HepG2 (cell line): Measurements from ENCODE around the gene LIPH. TPM values are rescaled to one million over a fixed set of nuclear protein-coding genes. Genes with fewer than 3 reads are reported as not detected.

ENCODE experiments used
- ATAC-seq: fragments of 200-7000 bp; cut with Tn5 transposase; 3 replicates; pipeline ENCODE4 v1.9.1; 2020; ENCODE audit warnings: mild to moderate bottlenecking, moderate library complexity
- BruUV-seq: library from RNA; stranded (reverse); fragments of 400-500 nt; replicated peaks from 2 replicates; lab custom pipeline; 2021; lab: Mats Ljungman, UMichigan
- CTCF ChIA-PET: fragments of 300-600 bp; formaldehyde crosslinking; extraction: SDS; loops from one replicate; lab custom pipeline; 2021; ENCODE audit warnings: low total read pairs, inconsistent platforms, low intra/inter-chr PET ratio; lab: Yijun Ruan, JAX
- POLR2A ChIA-PET: fragments of 350-600 bp; sonication (Branson Sonifier 250); formaldehyde crosslinking; loops from one replicate; lab custom pipeline; 2020; ENCODE audit warnings: antibody characterized with exemption, inconsistent platforms; lab: Yijun Ruan, JAX
- DNase-seq: peaks from one replicate; pipeline ENCODE4 v3.0.0-alpha.2; 2015; ENCODE audit warnings: low spot score
- FAIRE-seq: peaks from 3 replicates; lab custom pipeline; 2011; peaks lifted over from hg19 to GRCh38; lab: Jason Lieb, UNC
- H2AFZ ChIP-seq: one replicate; pipeline ENCODE4 v1.6.1; 2011; ENCODE audit warnings: low read length, inconsistent platforms
- H3K27ac ChIP-seq: fragments of 300-600 bp; 3 replicates; pipeline ENCODE4 v1.8.0; 2011; ENCODE audit warnings: mixed run types, mild to moderate bottlenecking, mixed read lengths, low read length, inconsistent platforms; ENCODE audit not compliant: insufficient read depth; ENCODE audit errors: extremely low read length
- H3K27me3 ChIP-seq, 2 experiments: fragments of 200-600 bp in 1 of 2; 2 replicates in 1 of 2; 3 replicates in 1 of 2; pipeline versions ENCODE4 v1.6.0 to v1.8.0; 2011; ENCODE audit warnings: low read length in 2 of 2, mild to moderate bottlenecking in 2 of 2, moderate library complexity in 2 of 2, inconsistent platforms in 1 of 2; ENCODE audit not compliant: insufficient read depth in 2 of 2, control insufficient read depth in 1 of 2
- H3K36me3 ChIP-seq, 2 experiments: fragments of 200-600 bp in 1 of 2; replicated peaks in 1 of 2; 2 replicates in 1 of 2; 3 replicates in 1 of 2; pipeline versions ENCODE4 v1.5.1 to v1.8.0; 2011; ENCODE audit warnings: low read length in 2 of 2, inconsistent platforms in 1 of 2; ENCODE audit not compliant: insufficient read depth in 2 of 2, control insufficient read depth in 1 of 2
- H3K4me1 ChIP-seq: 2 replicates; pipeline ENCODE4 v1.5.1; 2012; ENCODE audit warnings: low read length, inconsistent platforms; ENCODE audit not compliant: insufficient read depth
- H3K4me2 ChIP-seq: 2 replicates; pipeline ENCODE4 v1.6.0; 2011; ENCODE audit warnings: low read depth, low read length, inconsistent platforms
- H3K4me3 ChIP-seq, 3 experiments: fragments of 200-600 bp in 1 of 3; sonication (generic), shearing (Covaris generic) in 1 of 3; replicated peaks in 1 of 3; 2 replicates each; pipeline ENCODE4 v1.5.1; 2011 to 2016; ENCODE audit warnings: low read length in 3 of 3, inconsistent platforms in 2 of 3, low read depth in 2 of 3, mild to moderate bottlenecking in 2 of 3, control low read depth in 1 of 3, mixed read lengths in 1 of 3; ENCODE audit not compliant: insufficient read depth in 1 of 3
- H3K79me2 ChIP-seq: one replicate; pipeline ENCODE4 v1.6.1; 2011; ENCODE audit warnings: low read length, inconsistent platforms; ENCODE audit not compliant: insufficient read depth
- H3K9ac ChIP-seq: 2 replicates; pipeline ENCODE4 v1.6.0; 2011; ENCODE audit warnings: mild to moderate bottlenecking, low read depth, low read length, inconsistent platforms; ENCODE audit not compliant: insufficient read depth
- H3K9me3 ChIP-seq: 2 replicates; pipeline ENCODE4 v1.5.1; 2012; ENCODE audit warnings: mild to moderate bottlenecking, low read length
- H4K20me1 ChIP-seq: 2 replicates; pipeline ENCODE4 v1.6.0; 2011; ENCODE audit warnings: inconsistent platforms, mild to moderate bottlenecking, low read length, moderate library complexity; ENCODE audit not compliant: insufficient read depth
- BRCA1 ChIP-seq: sonication (generic); formaldehyde crosslinking; IDR thresholded peaks from 2 replicates; pipeline ENCODE4 v1.4.0; 2020; ENCODE audit warnings: missing genetic modification reagents
- JUN ChIP-seq: sonication (generic); formaldehyde crosslinking; IDR thresholded peaks from 2 replicates; pipeline ENCODE4 v1.4.0; 2020; ENCODE audit warnings: mild to moderate bottlenecking, missing genetic modification reagents
- MATR3 ChIP-seq: sonication (generic); formaldehyde crosslinking; IDR thresholded peaks from 2 replicates; pipeline ENCODE4 v1.4.0; 2020; ENCODE audit warnings: missing genetic modification reagents
- RORA ChIP-seq: sonication (generic); formaldehyde crosslinking; IDR thresholded peaks from 2 replicates; pipeline ENCODE4 v1.5.0; 2020; ENCODE audit warnings: mild to moderate bottlenecking, missing genetic modification reagents, moderate library complexity
- ZFP36 ChIP-seq: fragments of 150-350 bp; IDR thresholded peaks from 2 replicates; pipeline ENCODE4 v1.6.1; 2018; ENCODE audit warnings: borderline replicate concordance, low read length, low read depth; ENCODE audit not compliant: partially characterized antibody
- ZFP90 ChIP-seq: sonication (generic); formaldehyde crosslinking; IDR thresholded peaks from 2 replicates; pipeline ENCODE4 v1.8.0; 2022; ENCODE audit warnings: missing genetic modification reagents, mild to moderate bottlenecking, inconsistent platforms, borderline replicate concordance
- ZNF770 ChIP-seq: sonication (generic); formaldehyde crosslinking; IDR thresholded peaks from 2 replicates; pipeline ENCODE4 v1.5.0; 2020; ENCODE audit warnings: mild to moderate bottlenecking, missing genetic modification reagents
- ZNF775 ChIP-seq: sonication (generic); formaldehyde crosslinking; IDR thresholded peaks from 2 replicates; pipeline ENCODE4 v1.4.0; 2020; ENCODE audit warnings: missing genetic modification reagents, mild to moderate bottlenecking, moderate library complexity, borderline replicate concordance
- WGBS: methylation state at CpG from one replicate; pipeline ENCODE4 v1.1.6; 2017; ENCODE audit warnings: low lambda C conversion rate; 5-methylcytosine and 5-hydroxymethylcytosine counted together
- in situ Hi-C: cut with HindIII; loops from 2 replicates; pipeline ENCODE4 v1.10.0; 2017; ENCODE audit warnings: low pct_unique_long_range_greater_than_20kb; ENCODE audit not compliant: extremely low pct_ligation_motif_present
- intact Hi-C: fragments of 100-400 bp; cut with micrococcal nuclease; formaldehyde crosslinking; loops from one replicate; pipeline ENCODE4 v1.10.0; 2022; ENCODE audit not compliant: unreplicated experiment
- polyA plus RNA-seq, 8 experiments: library from polyadenylated mRNA; depleted of rRNA in 3 of 8; stranded (reverse) in 7 of 8; unstranded in 1 of 8; fragments of >200 nt; fragmentation: Illumina TruSeq in 4 of 8; extraction: Trizol in 4 of 8; gene quantifications; 2 replicates each; pipeline versions ENCODE4 v1.2.1 to v1.2.3, GENCODE V29; 2011 to 2016; ENCODE audit warnings: low read depth in 4 of 8, missing spikeins in 1 of 8, mixed read lengths in 1 of 8; ENCODE audit not compliant: insufficient read depth in 1 of 8
- total RNA-seq, 5 experiments: library from RNA; depleted of rRNA; stranded (reverse); fragments of >200 nt; fragmentation: Illumina TruSeq; extraction: Trizol; gene quantifications; 2 replicates each; pipeline ENCODE4 v1.2.3, GENCODE V29; 2016; ENCODE audit warnings: low read depth in 1 of 5
- TF ChIP-seq, protein P1 (sequence below): sonication (generic); formaldehyde crosslinking; IDR thresholded peaks from 2 replicates; pipeline ENCODE4 v1.8.1; 2022; ENCODE audit warnings: low read depth, mild to moderate bottlenecking, missing genetic modification reagents
- TF ChIP-seq, protein P2 (sequence below): IDR thresholded peaks from 2 replicates; pipeline ENCODE4 v1.6.1; 2016; ENCODE audit warnings: low read depth, control low read depth

LIPH gene
- total and polyA plus RNA-seq, 2 of the 13 experiments (the other 11 are each of a cell fraction or from before 2014, with no cell fraction given): 0.09 to 0.34 TPM

DNA sequence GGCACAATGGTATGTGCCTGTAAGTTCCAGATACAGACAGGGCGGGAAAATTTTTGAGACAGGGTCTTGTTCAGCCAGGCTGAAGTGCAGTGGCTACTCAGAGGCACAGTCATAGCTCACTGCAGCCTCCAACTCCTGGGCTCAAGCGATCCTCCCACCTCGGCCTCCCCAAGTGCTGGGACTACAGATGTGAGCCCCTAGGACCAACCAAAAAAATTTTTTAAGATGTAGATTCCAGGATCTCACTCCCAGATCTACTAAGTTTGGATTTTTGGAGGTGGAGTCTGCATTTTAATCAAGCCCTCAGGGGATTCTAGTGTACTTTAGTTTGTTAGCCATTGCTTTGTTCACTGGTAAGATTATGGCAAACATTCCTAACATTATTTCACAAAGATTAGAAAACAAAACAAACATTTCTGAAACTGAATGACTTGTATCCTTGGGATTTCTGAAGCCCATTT lies 2.7 kb downstream of the LIPH start:
- Histone ChIP-seq H3K79me2 (no peaks in the 10 kb centered on the region), H3K27me3 (no peaks in the 10 kb centered on the region), H3K4me3 (no peak overlapping the region), H3K9me3 (no peaks in the 10 kb centered on the region), H3K4me1 (peaks cover 38% of the 10 kb centered on the region), H4K20me1 (no peaks in the 10 kb centered on the region), H2AFZ (no peak overlapping the region), H3K4me2 (no peak overlapping the region), H3K36me3 (no peaks in the 10 kb centered on the region), H3K9ac (no peak overlapping the region), H3K27ac (no peak overlapping the region)
- no peak for TF ChIP-seq RORA (CRISPR knock-in tag)
- peak; percentile 92 for TF ChIP-seq ZNF770
- TF ChIP-seq ZNF775 (CRISPR knock-in tag): no peak
- TF ChIP-seq, protein P1, sequence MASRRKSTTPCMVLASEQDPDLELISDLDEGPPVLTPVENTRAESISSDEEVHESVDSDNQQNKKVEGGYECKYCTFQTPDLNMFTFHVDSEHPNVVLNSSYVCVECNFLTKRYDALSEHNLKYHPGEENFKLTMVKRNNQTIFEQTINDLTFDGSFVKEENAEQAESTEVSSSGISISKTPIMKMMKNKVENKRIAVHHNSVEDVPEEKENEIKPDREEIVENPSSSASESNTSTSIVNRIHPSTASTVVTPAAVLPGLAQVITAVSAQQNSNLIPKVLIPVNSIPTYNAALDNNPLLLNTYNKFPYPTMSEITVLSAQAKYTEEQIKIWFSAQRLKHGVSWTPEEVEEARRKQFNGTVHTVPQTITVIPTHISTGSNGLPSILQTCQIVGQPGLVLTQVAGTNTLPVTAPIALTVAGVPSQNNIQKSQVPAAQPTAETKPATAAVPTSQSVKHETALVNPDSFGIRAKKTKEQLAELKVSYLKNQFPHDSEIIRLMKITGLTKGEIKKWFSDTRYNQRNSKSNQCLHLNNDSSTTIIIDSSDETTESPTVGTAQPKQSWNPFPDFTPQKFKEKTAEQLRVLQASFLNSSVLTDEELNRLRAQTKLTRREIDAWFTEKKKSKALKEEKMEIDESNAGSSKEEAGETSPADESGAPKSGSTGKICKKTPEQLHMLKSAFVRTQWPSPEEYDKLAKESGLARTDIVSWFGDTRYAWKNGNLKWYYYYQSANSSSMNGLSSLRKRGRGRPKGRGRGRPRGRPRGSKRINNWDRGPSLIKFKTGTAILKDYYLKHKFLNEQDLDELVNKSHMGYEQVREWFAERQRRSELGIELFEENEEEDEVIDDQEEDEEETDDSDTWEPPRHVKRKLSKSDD (CRISPR knock-in tag): no peak
- peak; percentile 46; the same call in 1 of the 2 replicates for TF ChIP-seq ZFP90 (CRISPR knock-in tag)
- no peak for TF ChIP-seq JUN
- no peak for TF ChIP-seq MATR3
- TF ChIP-seq ZFP36: no peak
- TF ChIP-seq BRCA1 (CRISPR knock-in tag): no peak
- TF ChIP-seq, protein P2, sequence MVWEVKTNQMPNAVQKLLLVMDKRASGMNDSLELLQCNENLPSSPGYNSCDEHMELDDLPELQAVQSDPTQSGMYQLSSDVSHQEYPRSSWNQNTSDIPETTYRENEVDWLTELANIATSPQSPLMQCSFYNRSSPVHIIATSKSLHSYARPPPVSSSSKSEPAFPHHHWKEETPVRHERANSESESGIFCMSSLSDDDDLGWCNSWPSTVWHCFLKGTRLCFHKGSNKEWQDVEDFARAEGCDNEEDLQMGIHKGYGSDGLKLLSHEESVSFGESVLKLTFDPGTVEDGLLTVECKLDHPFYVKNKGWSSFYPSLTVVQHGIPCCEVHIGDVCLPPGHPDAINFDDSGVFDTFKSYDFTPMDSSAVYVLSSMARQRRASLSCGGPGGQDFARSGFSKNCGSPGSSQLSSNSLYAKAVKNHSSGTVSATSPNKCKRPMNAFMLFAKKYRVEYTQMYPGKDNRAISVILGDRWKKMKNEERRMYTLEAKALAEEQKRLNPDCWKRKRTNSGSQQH: no peak
- intact Hi-C loops: loop anchor here (10.0 kb wide), 1 partner anchor 45 kb away; no protein-coding TSS in a partner anchor
- 21% methylated on average over 3 of the region's 3 CpGs for WGBS
- ATAC-seq (no peak), DNase-seq (peak; percentile 25), FAIRE-seq (no peak)
- POLR2A ChIA-PET: no interaction called here
- BruUV-seq: no TSS peak
- in situ Hi-C loops: no loop called here
- CTCF ChIA-PET: no interaction called here
